A673 (cell line): ENCODE results near the gene EGLN3.

Experiments
- EZH2 ChIP-seq: fragments of 200-600 bp; sonication (generic); IDR thresholded peaks from 2 replicates; pipeline ENCODE4 v1.6.1; 2017; ENCODE audit warnings: borderline replicate concordance, low read depth, mild to moderate bottlenecking, mixed read lengths, antibody characterized with exemption, low read length; ENCODE audit not compliant: poor library complexity, severe bottlenecking
- TF ChIP-seq, protein P1 (sequence below): fragments of 300-800, 200-600 bp; sonication (generic); conservative IDR thresholded peaks from 2 replicates; pipeline ENCODE4 v1.5.1; 2017; ENCODE audit warnings: low read depth, mild to moderate bottlenecking, antibody characterized with exemption, low read length, moderate library complexity, mixed read lengths

DNA sequence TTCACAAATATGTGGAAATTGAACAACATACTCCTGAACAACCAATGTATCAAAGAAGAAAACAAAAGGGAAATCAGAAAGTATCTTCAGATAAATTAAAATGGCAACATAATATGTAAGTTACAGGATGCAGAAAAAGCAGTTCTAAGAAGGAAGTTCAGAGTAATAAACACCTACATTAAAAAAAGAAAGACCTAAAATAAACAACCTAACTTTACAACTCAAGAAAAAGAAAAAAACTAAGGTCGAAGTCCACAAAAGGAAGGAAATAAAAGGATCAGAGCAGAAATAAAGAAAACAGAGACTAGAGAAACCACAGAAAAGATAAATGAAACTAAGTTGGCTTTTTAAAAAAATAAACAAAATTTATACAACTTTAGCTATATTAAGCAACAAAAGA, 59.2 kb downstream of the EGLN3 start:
- TF ChIP-seq, protein P1, sequence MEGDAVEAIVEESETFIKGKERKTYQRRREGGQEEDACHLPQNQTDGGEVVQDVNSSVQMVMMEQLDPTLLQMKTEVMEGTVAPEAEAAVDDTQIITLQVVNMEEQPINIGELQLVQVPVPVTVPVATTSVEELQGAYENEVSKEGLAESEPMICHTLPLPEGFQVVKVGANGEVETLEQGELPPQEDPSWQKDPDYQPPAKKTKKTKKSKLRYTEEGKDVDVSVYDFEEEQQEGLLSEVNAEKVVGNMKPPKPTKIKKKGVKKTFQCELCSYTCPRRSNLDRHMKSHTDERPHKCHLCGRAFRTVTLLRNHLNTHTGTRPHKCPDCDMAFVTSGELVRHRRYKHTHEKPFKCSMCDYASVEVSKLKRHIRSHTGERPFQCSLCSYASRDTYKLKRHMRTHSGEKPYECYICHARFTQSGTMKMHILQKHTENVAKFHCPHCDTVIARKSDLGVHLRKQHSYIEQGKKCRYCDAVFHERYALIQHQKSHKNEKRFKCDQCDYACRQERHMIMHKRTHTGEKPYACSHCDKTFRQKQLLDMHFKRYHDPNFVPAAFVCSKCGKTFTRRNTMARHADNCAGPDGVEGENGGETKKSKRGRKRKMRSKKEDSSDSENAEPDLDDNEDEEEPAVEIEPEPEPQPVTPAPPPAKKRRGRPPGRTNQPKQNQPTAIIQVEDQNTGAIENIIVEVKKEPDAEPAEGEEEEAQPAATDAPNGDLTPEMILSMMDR: no peak
- no peak for TF ChIP-seq EZH2
